HG02970 (cell line): Measurements from ENCODE around the gene CLIC5.

Source experiments
- ATAC-seq: cut with Tn5 transposase; IDR thresholded peaks from one replicate; pipeline ENCODE4 v1.9.1; 2021; ENCODE audit warnings: mild to moderate bottlenecking, moderate library complexity, moderate number of reproducible peaks; ENCODE audit not compliant: unreplicated experiment, low FRiP score

The CLIC5 gene

GRCh38 chr6:45900808-45901752, 114.6 kb downstream of the CLIC5 start:
- ATAC-seq, result no peak

- no peak for ATAC-seq
These were observed 116.0 kb downstream of the CLIC5 start for GRCh38 chr6:45899683-45899946.

- ATAC-seq, result no peak
These were observed 116.5 kb downstream of the CLIC5 start for GRCh38 chr6:45898941-45899682.

- no peak for ATAC-seq
These were observed 118.7 kb downstream of the CLIC5 start for GRCh38 chr6:45896783-45897441.

GRCh38 chr6:45895569-45895968, 120.1 kb downstream of the CLIC5 start:
- ATAC-seq, result no peak

- ATAC-seq, result no peak
These were observed 122.9 kb downstream of the CLIC5 start for GRCh38 chr6:45892696-45893245.

- ATAC-seq, result no peak
These were observed 123.5 kb downstream of the CLIC5 start for GRCh38 chr6:45892196-45892595.

GRCh38 chr6:45886776-45887175, 128.9 kb downstream of the CLIC5 start:
- ATAC-seq, result no peak

- ATAC-seq, result no peak
These were observed 131.3 kb downstream of the CLIC5 start for GRCh38 chr6:45884336-45884735.

- no peak for ATAC-seq
These were observed 133.0 kb downstream of the CLIC5 start for GRCh38 chr6:45882671-45883070.

- ATAC-seq, result no peak
These were observed 133.8 kb downstream of the CLIC5 start for GRCh38 chr6:45881705-45882467.

- no peak for ATAC-seq
These were observed 135.0 kb downstream of the CLIC5 start for GRCh38 chr6:45880676-45881075.

GRCh38 chr6:45880159-45880558, 135.5 kb downstream of the CLIC5 start:
- no peak for ATAC-seq

- no peak for ATAC-seq
These were observed 137.6 kb downstream of the CLIC5 start for GRCh38 chr6:45877970-45878590.

- no peak for ATAC-seq
These were observed 142.8 kb downstream of the CLIC5 start for GRCh38 chr6:45872827-45873365.

- no peak for ATAC-seq
These were observed 145.1 kb downstream of the CLIC5 start for GRCh38 chr6:45870531-45870930.

- no peak for ATAC-seq
These were observed 151.0 kb downstream of the CLIC5 start for GRCh38 chr6:45864651-45865050.

GRCh38 chr6:45858691-45859090, 157.0 kb downstream of the CLIC5 start:
- ATAC-seq, result no peak

- ATAC-seq, result no peak
These were observed 157.8 kb downstream of the CLIC5 start for GRCh38 chr6:45857827-45858226.
